Epithelial cell of proximal tubule (primary cell): ENCODE measurements around the gene BNIP3. TPM values are rescaled to one million over a fixed set of nuclear protein-coding genes. Genes with fewer than 3 reads are reported as not detected.

ENCODE experiments used
- DNase-seq: peaks from one replicate; pipeline ENCODE4 v3.0.0-alpha.2; 2011; ENCODE audit warnings: low read depth
- H3K4me3 ChIP-seq: 2 replicates; pipeline ENCODE4 v1.5.1; 2011; ENCODE audit warnings: low read depth, mild to moderate bottlenecking, low read length
- CTCF ChIP-seq: conservative IDR thresholded peaks from 2 replicates; pipeline ENCODE4 v1.5.1; 2012; ENCODE audit warnings: low read depth, mild to moderate bottlenecking, low read length
- total RNA-seq: library from RNA; depleted of rRNA; stranded (reverse); fragments of >200 nt; gene quantifications from 2 replicates; pipeline ENCODE4 v1.2.3, GENCODE V29; 2015

The BNIP3 gene
- total RNA-seq, 1 donor from 2014 or later: 463 TPM

GRCh38 chr10:131978366-131978765 lies 3.4 kb downstream of the BNIP3 start:
- TF ChIP-seq CTCF: no peak
- H3K4me3 ChIP-seq: peak overlapping the region; percentile 93
- DNase-seq: no peak

- DNase-seq: peak; percentile 61
- H3K4me3 ChIP-seq: peak overlapping the region; percentile 38
- no peak for TF ChIP-seq CTCF
Measured at GRCh38 chr10:131977323-131978096, 4.2 kb downstream of the BNIP3 start.

GRCh38 chr10:131975796-131976195 lies 5.9 kb downstream of the BNIP3 start:
- no peak for TF ChIP-seq CTCF
- H3K4me3 ChIP-seq: no peak overlapping the region

GRCh38 chr10:131975003-131975402 lies 6.7 kb downstream of the BNIP3 start:
- no peak for DNase-seq
- no peak overlapping the region for H3K4me3 ChIP-seq
- TF ChIP-seq CTCF: no peak

More at GRCh38 chr10:131975796-131976195, 5.9 kb downstream of the BNIP3 start:
- no peak for DNase-seq

GRCh38 chr10:131974034-131974817 lies 7.5 kb downstream of the BNIP3 start:
- no peak for DNase-seq
- H3K4me3 ChIP-seq: no peak overlapping the region
- no peak for TF ChIP-seq CTCF

GRCh38 chr10:131973160-131973951 lies 8.4 kb downstream of the BNIP3 start:
- H3K4me3 ChIP-seq: no peak overlapping the region
- TF ChIP-seq CTCF: no peak
- DNase-seq: no peak
